MM.1S (cell line): Measurements from ENCODE around the gene TDRD6.
"Not testable (repeated sequence)": the region's sequence is repeated elsewhere in the genome, so short reads cannot be mapped to it uniquely, and the experiment has no call there.

Experiments
- EZH2 ChIP-seq: fragments of 300-600 bp; sonication (generic); optimal IDR thresholded peaks from 2 replicates; pipeline ENCODE3; 2017; ENCODE audit warnings: low read depth, mild to moderate bottlenecking, antibody characterized with exemption, low read length, mixed read lengths
- TF ChIP-seq, protein P1 (sequence below): fragments of 300-600 bp; sonication (generic); IDR thresholded peaks from 2 replicates; pipeline ENCODE4 v1.5.1; 2016; ENCODE audit warnings: antibody characterized with exemption, low read length, mixed read lengths

DNA sequence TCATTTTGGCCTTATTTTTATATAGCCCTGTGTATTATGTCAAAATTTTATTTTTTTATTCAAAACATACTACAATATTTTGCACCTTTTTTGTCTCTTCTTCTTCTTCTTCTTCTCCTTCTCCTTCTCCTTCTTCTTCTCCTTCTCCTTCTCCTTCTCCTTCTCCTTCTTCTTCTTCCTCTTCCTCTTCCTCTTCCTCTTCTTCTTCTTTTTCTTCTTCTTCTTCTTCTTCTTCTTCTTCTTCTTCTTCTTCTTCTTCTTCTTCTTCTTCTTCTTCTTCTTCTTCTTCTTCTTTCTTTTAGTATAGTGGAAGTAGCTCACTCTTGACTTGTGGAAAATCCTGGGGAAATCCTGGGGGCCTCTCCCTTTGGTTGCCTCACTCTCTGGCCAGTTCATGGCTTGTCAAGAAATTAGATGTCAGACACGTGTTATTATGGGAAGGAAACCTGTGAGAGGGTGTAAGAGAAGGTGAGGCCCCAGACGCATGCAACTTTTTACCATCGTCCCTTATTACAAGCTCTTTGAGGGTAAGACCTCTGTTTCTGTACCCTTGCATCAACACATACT lies 56.6 kb downstream of the TDRD6 start:
- TF ChIP-seq EZH2, result not testable (repeated sequence)
- TF ChIP-seq, protein P1, sequence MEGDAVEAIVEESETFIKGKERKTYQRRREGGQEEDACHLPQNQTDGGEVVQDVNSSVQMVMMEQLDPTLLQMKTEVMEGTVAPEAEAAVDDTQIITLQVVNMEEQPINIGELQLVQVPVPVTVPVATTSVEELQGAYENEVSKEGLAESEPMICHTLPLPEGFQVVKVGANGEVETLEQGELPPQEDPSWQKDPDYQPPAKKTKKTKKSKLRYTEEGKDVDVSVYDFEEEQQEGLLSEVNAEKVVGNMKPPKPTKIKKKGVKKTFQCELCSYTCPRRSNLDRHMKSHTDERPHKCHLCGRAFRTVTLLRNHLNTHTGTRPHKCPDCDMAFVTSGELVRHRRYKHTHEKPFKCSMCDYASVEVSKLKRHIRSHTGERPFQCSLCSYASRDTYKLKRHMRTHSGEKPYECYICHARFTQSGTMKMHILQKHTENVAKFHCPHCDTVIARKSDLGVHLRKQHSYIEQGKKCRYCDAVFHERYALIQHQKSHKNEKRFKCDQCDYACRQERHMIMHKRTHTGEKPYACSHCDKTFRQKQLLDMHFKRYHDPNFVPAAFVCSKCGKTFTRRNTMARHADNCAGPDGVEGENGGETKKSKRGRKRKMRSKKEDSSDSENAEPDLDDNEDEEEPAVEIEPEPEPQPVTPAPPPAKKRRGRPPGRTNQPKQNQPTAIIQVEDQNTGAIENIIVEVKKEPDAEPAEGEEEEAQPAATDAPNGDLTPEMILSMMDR, result not testable (repeated sequence)
